Renal cortical epithelial cell (primary cell): Measurements from ENCODE around the gene NR3C2. TPM values are rescaled to one million over a fixed set of nuclear protein-coding genes. Genes with fewer than 3 reads are reported as not detected.
"Not testable (repeated sequence)": the region's sequence is repeated elsewhere in the genome, so short reads cannot be mapped to it uniquely, and the experiment has no call there.

Source experiments
- DNase-seq: peaks from one replicate; pipeline ENCODE4 v3.0.0-alpha.2; 2011; ENCODE audit warnings: low read depth
- total RNA-seq: library from RNA; depleted of rRNA; stranded (reverse); fragments of >200 nt; gene quantifications from 2 replicates; pipeline ENCODE4 v1.2.3, GENCODE V29; 2014

The NR3C2 gene
- total RNA-seq, 1 donor from 2014 or later = 2.0 TPM

DNA sequence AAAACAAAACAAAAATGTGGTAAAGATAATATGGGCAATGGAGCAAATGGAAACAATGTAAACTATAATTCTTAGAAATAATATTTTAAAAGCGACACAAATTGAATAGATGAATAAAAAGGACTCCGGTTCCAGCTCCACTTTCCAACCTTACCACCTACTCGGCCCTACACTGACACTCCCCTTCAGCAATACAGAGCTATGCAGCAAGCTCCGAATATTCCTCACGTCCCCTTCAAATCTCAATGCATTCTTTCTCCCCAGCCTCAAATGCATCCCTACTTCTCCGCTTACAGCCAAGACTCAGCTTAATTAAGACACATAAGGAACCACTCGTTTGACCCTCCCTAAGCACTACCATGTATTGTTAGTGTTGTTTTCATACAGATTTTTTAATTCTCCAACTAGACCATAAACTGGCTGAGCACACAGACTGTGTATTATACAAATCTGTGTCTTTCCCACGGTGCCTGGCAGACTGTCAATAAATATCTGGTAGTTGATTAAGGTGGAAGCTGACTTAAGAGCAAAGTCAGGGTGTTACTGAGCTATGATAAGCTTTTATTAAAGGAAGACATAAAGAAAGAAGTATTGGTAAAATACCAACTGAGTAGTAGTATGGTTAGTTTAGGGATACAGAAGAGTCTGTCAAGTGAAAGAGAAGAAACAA is 219.1 kb downstream of the NR3C2 start:
- DNase-seq = no peak

DNA sequence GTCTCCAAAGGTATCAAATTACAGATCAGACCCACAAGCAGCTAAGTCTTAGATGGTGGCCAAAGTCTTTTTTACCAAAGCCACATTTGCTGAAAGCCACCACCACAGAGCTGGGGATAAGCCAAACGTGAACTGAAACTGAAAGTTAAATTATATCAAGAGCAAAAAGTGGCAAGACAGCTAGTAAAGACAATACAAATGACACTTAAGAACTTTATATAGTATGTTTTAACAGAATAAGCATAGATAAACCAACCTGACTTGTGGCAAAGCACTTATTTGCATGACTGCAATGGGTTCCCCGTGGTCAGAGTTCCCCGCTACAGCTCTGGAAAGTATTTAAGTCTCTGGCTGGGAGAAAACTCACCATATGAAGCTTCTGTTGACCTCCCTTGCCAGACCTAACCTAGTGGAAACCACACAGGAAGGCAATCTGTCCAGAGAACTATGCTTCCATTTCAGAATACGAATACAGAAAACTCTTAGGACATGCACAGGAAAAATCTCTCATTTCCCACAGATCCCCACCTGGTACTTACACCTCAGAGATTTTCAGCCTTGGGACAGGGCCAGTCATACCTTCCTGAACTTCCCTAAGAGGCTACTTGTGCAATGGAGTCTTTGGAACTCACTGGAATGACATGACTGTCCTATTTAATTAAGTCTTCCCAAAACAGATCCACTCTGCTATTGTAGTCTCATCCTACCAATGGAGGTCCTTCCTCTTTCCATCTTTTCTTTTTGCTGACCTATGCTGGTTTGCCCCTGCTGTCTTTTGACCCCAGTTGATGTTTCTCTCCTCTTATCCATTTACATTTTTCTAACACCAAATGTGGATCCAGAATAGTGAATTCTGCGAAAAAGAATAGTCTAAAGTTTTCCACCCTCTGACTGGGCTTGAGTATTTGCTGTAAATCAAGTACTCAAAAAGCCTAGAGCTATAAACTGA is 225.1 kb downstream of the NR3C2 start:
- DNase-seq = peak; percentile 33

DNA sequence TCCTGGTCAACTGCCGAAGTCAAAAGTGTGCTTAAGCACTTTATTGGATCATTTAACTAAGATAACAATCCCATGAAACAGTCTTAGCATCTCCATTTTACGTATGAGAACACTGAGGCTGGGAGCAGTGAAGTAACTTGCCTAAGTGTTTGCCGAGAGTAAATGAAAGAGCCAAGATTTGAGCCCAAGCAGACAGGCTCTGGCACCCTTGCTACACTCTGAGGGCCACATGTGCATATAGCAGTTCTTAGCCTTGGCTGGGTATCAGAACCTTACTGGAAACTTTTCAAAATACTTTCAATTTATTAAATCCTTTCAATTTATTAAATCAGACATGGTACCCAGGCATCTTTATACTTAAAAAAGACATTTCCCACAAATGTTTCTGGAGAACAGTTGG is 225.9 kb downstream of the NR3C2 start:
- no peak for DNase-seq

DNA sequence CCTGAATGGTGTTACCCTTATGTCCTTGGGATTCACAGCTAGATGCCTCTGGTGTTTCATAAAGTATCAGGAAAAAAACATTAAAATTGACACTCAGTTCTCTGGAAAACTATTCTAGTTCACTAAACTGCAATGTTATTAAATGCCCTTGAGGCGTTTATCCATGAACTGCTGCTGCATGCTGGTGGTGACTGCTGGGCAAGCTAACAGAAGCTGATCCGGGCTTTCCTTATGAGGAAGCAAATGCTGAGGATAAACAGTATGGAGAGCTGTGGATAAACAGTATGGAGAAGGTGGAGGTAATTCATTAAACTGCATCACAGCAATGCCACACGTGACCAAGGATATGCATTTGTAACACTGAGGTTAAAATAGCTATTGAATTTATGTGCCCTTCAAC is 227.0 kb downstream of the NR3C2 start:
- peak; percentile 73 for DNase-seq

DNA sequence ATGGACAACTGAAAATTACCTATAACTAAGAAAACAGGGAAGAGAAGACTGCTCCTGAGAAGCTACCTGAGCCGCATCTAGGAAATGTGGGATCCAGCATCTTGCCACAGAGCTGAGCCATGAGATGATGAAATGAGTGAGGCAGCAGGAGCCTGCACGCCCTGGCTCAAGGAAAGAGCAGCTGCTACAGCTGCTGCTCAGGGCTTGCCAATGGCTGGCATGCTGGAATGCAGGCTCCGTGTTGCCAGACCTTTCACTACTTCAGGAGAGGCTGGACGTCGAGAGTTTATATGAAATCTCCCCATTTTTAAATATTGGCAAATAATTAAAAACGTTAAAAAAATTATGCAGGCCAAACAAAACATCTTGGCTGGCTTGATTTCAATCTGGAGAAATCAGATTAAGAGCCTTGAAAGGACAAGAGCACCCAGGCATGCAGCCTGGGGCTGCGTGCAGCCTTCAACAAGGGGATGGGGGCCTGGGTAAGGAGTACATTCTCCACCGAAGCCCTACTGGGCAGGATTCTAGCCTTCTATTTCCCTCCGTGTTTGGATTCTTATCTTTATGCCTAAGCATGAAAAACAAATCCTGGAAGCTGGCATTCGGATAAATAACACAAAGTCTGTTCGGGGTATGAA is 227.6 kb downstream of the NR3C2 start:
- peak; percentile 59 for DNase-seq

DNA sequence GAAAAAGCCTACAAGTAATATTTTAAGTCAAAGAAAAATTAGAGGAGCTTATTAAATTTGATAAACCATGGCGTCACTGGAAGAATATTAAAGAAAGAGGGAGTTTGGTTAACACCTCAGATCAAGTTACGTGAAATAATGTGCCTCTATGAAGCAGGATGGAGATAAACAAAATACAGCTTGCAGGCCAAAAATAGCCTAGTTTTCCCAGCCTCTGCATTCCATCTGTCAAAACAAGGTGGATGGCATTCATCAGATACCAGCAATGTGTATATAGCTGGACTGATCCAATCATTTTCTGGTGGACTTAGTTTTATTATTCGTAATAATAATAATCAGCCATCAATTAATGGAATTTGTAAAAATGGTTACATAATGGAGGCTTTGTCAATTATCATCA is 230.7 kb downstream of the NR3C2 start:
- no peak for DNase-seq

DNA sequence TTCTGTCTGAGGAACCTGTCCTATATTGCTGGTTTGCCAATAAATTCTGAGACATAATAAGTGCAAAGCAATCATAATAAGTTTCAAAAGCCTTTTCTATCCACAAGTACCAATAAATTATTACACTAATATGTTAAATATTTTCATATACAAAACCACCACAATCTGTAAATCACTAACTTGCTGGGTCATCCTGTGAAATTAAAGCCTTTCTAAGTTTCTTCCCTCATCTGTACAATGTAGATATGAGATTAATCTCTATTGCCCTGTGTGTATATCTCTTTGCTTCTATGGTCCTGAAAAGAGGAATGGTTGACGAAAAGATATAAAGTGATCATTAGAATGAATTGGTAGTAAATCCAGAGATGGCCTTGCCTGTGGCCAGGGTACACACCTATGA is 231.6 kb downstream of the NR3C2 start:
- no peak for DNase-seq

DNA sequence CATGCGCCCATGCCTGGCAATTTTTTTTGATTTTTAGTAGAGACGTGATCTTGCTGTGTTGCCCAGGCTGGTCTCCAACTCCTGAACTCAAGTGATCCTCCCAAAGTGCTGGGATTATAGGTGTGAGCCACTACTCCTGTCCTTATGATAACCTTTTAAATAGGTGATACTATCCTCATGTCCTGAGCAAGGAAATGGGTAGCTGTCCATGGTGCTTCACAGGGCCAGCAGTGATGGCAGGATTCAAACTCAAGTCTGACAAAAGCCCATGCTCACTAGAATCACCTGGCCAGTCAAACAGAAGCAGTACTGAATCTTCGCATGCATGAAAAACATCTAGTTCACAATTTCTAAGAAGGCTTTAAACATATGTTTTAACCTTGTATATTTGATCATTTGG is 235.1 kb downstream of the NR3C2 start:
- no peak for DNase-seq

DNA sequence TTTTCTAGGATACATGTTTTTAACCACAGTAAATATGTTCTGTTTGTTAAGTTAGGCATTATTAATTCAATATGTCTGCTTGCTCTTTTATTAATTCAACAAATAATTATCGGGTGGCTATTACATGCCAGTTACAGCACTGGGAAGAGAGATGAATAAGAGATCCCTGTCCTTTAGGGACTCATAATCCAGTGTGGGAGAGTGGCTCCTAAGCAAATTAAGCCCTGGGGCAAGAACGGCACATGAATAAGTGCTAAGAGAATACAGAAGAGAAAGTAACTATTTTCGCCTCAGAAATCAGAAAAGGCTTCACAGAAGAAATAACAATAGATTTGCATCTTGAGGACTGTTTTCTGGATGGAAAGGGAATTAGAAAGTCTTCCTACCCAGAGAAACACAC is 236.7 kb downstream of the NR3C2 start:
- DNase-seq = peak; percentile 38

DNA sequence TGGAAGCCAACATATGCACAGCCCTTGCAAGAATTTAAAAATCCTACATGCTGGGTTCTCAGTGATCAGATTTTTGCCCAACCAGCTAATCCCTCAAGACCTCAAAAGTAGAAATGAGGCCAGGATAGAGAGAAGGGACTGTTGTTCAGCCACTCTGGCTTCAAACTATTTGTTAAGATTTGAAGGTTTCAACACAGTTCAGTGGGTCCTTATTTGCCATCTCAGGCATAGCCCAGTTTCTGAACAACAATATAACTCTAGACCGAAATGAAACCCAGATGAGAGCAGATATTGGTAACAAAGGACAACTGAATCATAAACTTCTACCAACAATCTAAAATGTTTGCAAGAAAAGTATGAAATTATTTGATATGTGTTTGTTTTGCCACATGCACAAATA is 237.3 kb downstream of the NR3C2 start:
- no peak for DNase-seq

DNA sequence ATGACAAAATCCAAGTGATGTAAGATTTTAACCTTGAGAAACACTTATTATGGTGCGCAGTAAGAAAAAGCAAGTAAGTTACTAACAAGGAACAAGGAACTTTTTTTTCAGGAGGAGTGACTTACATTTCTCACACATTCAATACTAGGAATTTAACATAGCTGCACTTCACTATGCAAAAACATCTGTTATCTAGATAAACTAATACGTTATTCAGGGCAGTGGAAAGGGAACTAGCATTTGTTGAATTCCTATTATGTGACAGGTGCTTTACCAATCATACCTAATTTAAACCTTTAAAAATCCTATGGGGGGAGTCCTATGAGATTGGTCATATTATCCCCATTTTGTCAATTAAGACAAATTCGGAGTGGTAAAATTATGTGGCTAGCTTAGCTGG is 238.0 kb downstream of the NR3C2 start:
- peak; percentile 62 for DNase-seq

DNA sequence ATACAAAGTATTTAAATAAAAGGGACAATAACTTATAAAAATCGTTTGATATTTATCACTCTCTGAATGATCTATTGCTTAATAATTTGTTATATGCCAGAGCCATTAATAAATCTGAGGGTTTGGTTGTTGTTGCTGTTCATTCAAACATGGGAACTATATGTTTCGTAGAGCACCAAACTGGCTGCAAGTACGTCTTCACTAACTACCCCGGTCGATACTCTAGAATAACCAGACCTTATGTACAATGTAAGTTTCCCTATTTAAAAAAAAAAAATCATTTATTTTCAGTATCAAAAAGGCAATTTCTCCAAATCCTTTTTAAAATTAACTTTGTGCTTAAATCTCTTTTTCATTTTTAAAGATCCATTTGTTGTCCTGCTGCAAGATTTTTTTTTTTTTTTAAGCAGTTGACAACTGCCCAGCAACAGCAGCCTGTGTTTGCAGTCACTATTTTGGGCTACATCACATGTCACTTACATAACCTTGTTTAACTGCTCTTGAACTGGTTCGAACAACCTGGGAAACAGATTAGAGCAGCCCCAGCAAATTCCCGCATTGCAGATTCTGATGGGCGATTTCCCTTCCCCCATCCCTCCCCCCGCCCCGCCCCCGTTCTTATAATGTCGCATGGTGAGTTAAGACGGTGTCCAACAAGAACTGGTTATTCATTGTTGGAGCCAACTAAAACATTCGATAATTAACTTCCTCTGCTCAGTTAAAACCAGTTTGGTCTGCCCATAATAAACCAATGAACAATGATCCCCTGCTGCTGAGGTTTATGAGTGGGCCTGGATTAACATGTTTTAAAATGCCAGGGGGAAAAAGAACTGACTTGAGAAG is 238.9 kb downstream of the NR3C2 start:
- peak; percentile 99 for DNase-seq

DNA sequence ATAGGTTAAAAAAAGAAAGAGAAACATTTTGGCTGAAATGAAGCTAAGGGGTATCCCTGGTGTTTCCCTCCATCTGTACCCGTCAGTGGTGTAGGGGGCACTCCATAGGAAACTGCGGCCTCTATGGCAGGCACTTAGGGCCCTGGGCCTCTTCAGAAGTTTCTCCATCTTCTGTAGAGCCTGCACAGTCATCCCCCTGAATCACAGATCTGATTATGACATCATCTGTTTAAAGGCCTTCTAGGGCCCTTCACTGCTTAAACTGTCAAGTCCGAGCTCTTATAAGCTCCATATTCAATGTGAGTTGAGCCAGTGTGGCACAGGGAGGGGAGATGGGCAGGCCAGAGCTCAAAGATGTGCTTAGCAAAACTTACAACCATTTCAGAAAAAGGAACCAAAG is 241.3 kb downstream of the NR3C2 start:
- DNase-seq = no peak

DNA sequence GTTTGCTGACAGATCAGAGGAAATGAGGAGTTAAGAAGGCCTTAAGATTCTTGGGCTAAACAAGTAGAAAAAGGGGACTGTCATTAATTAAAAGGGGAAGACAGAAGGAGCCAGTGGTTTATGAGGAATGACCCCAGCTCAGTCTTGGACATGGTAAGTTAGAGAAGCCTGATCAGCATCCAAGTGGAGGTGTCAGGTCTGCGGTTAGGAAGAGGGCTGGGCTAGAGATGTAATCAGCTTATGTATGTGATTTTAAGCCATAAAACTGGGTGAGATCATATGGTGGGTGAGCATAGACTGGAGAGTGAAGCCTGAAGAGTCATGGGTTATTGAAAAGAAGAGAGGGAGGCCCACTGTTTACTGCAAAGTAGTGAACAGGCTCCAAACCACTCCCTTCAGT is 246.1 kb downstream of the NR3C2 start:
- no peak for DNase-seq

DNA sequence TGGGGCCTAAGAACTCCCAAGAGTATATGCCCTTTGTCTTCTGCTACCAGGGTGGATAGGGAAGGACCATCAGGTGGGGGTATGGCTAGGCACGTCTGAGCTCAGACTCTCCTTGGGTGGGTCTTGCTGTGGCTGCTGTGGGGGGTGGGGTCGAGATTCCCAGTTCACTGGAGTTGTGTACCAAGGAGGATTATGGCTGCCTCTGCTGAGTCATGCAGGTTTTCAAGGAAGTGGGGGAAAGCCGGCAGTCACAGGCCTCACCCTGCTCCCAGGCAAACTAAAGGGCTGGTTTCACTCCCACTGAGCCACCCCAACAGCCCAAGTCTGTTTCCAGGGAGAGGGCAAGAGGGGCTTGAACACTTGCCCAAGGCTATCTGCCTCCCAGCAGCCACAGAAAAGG is 249.7 kb downstream of the NR3C2 start:
- no peak for DNase-seq

DNA sequence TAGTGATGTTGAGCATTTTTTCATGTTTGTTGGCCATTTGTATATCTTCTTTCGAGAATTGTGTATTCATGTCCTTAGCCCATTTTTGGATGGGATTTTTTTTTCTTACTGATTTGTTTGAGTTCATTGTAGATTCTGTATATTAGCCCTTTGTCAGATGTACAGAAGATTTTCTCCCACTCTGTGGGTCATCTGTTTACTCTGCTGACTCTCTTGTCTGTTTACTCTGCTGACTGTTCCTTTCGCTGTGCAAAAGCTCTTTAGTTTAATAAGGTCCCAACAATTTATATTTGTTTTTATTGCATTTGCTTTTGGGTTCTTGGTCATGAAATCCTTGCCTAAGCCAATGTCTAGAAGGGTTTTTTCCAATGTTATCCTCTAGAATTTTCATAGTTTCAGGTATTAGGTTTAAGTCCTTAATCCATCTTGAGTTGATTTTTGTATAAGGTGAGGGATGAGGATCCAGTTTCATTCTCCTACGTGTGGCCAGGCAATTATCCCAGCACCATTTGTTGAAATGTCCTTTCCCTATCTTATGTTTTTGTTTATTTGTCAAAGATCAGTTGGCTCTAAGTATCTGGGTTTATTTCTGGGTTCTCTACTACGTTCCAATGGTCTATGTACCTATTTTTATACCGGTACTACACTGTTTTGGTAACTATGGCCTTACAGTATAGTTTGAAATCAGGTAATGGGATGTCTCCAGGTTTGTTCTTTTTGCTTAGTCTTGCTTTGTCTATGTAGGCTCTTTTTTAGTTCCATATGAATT is 254.6 kb downstream of the NR3C2 start:
- not testable (repeated sequence) for DNase-seq

DNA sequence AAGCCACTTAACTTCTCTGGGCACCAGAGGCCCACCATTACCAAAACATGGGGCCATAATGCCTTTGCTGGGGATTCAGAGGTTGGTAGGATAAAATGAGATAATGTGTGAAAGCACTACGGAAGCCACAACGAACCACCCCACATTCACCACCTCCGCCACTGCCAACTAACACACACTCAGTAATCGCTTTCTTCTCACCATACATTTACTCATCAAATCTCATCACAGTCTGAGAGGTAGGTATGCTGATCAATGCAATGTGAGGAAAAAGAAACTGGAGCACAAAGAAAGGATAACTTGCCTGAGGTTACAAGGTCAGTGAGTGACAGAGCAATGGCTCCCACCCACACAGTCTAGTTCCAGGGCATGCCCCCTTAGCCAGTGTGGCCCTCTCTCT is 257.3 kb downstream of the NR3C2 start:
- no peak for DNase-seq

DNA sequence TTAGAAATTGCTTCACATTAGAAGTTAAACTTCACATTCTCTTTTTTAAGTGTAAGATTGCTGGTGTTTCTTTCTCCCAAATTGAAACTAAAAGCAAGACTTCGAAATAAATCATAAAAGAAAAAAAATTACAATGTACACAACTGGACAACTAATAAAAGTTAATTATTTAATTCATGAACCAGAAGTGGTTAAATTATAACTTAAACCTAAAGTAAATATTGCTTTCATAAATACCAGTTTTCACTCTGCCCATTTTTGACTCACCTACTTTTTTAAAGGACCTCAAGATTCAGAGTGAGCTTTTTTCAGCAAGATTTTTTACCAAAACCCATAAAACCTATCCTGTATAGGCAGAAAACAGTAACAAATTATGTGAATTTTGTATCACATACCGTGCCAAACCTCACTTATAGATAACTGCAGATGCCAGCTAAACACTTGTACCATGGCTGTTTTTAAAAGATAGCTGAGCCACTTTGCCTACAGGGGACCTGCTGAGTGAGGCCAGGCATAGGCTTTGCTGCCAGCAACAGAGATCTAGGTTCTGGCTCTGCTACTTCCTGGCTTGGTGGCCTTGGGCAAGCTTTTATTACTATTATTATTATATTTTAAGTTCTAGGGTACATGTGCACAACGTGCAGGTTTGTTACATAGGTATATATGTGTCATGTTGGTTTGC is 259.8 kb downstream of the NR3C2 start:
- DNase-seq = no peak

DNA sequence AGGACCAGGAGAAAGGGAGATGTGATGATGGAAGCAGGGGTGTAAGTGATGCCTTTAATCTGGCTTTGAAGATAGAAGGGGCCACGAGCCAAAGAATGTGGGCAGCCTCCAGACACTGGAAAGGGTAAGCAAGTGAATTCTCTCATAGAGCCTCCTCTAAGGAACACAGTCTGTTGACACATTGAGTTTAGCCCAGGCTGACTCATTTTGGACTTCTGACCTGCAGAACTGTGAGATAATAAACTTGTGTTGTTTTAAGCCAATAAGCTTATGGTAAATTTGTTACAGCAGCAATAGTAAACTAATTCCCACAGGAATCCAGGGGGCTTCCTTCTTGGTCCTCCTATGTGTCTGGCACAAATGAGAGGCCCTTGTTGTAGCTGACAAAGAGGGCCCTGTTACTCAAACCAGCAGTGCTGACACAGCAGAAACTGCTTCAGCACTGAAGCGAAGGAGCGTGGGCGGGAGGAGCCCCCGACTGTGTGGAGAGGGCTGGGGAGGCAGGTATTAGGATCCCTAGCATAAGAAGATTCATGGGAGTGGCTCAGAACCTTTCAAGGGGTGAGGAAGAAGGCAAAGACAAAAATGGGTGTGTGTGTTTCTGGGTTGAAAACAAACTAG is 268.7 kb downstream of the NR3C2 start:
- DNase-seq = peak; percentile 50

DNA sequence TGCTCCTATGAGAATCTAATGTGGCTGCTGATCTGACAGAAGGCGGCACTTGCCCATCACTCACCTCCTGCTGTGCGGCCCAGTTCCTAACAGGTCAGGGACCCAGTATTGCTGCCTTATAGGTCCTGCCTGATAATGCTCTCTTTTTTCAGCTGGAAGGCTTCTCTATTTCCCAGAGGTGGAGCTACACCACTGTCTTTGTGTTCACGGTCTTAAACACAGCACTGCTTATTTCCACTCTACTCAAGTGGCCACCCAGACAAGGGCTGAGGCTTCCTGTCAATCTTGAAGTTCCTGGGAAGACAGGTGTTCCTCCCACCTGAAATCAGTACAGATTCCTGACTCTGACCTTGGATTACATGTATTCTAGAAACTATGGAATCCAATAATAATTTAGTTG is 270.6 kb downstream of the NR3C2 start:
- DNase-seq = no peak
